ENCODE data around the gene AGAP9. TPM values are rescaled to one million over a fixed set of nuclear protein-coding genes. Genes with fewer than 3 reads are reported as not detected.
"Not testable (repeated sequence)": the region's sequence is repeated elsewhere in the genome, so short reads cannot be mapped to it uniquely, and the experiment has no call there.

The AGAP9 gene
- total and polyA plus RNA-seq, 2 of the 13 experiments (the other 11 are each of a cell fraction or from before 2014, with no cell fraction given): 5.1 to 12.0 TPM

DNA sequence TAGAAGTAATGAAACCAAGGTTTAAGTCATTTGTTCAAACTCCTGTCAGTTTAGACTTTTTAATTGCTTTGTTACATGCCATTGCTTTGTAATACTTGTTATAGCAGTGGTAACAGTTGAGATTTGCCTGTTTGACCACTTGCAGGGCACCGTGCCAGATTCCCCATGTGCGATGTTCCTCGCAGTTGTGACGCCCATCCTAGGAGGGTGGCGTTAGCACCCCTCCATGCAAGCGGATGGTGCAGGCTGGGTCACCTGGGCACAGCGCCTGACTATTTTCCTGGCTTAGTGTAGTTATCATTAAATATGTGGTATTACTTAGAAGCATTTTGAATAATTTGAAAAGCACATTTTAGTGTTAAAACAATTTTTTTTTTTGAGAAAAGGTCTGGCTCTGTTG is 37.0 kb upstream of the AGAP9 start:
- BruUV-seq (replicated peaks); FAIRE-seq; POLR2A ChIA-PET: not testable (repeated sequence)

DNA sequence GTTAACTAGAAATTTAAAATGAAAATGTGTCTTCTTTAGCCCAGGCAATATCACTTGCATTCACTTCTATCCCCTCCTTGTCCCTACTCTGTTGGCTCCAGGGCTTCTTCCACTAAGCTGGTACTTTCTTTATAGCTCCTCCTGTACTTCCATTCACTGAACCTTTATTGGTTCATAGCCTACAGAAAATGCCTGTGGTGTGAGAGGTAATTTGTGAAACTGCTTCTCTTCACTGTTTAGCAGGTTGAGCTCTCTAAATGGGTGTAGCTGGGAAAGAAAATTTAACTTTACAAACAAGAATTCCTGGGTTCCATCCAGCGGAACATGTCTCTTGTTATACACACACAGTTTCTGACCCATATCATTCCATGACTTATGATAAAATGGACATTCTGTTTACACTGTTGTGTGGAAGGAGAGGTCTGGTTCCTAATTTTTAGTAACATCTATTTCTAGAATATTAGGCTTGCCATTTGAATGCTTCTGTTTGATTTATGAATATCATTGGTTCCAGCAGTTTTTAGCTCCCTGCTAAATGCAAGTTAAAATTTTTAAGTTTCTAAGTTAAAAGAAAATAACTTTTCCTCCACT is 36.4 kb upstream of the AGAP9 start:
- H3K4me2 ChIP-seq (ENCODE audit: low read depth, low read length); H3K9me3 ChIP-seq (ENCODE audit: low read length); H3K4me3 ChIP-seq (replicated peaks in 1 of 3; ENCODE audit: insufficient read depth in 1 of 3, low read depth in 2 of 3, low read length in 3 of 3); H4K20me1 ChIP-seq (ENCODE audit: insufficient read depth, low read length); intact Hi-C loops (cut with micrococcal nuclease; ENCODE audit: unreplicated experiment); H3K36me3 ChIP-seq (replicated peaks in 1 of 2; ENCODE audit: control insufficient read depth in 1 of 2, insufficient read depth in 2 of 2, low read length in 2 of 2); in situ Hi-C loops (cut with HindIII; ENCODE audit: extremely low pct_ligation_motif_present, low pct_unique_long_range_greater_than_20kb); H3K79me2 ChIP-seq (ENCODE audit: insufficient read depth, low read length); H3K27me3 ChIP-seq (ENCODE audit: control insufficient read depth in 1 of 2, insufficient read depth in 2 of 2, low read length in 2 of 2); FAIRE-seq; H3K27ac ChIP-seq (ENCODE audit: extremely low read length, insufficient read depth, low read length); DNase-seq (ENCODE audit: low spot score); POLR2A ChIA-PET; BruUV-seq (replicated peaks); CTCF ChIA-PET (ENCODE audit: low intra/inter-chr PET ratio, low total read pairs); H2AFZ ChIP-seq (ENCODE audit: low read length); H3K9ac ChIP-seq (ENCODE audit: insufficient read depth, low read depth, low read length); ATAC-seq: not testable (repeated sequence)
- 92% methylated on average over 1 of the region's 1 CpG for WGBS (ENCODE audit: low lambda C conversion rate)
- peaks cover 27% of the 10 kb centered on the region for H3K4me1 ChIP-seq (ENCODE audit: insufficient read depth, low read length)

More for the DNA sequence above, 37.0 kb upstream of the AGAP9 start:
- H3K36me3 ChIP-seq (replicated peaks in 1 of 2; ENCODE audit: control insufficient read depth in 1 of 2, insufficient read depth in 2 of 2, low read length in 2 of 2); H3K9me3 ChIP-seq (ENCODE audit: low read length); H3K79me2 ChIP-seq (ENCODE audit: insufficient read depth, low read length); H3K27ac ChIP-seq (ENCODE audit: extremely low read length, insufficient read depth, low read length); ATAC-seq; H3K4me3 ChIP-seq (replicated peaks in 1 of 3; ENCODE audit: insufficient read depth in 1 of 3, low read depth in 2 of 3, low read length in 3 of 3); intact Hi-C loops (cut with micrococcal nuclease; ENCODE audit: unreplicated experiment); H4K20me1 ChIP-seq (ENCODE audit: insufficient read depth, low read length); CTCF ChIA-PET (ENCODE audit: low intra/inter-chr PET ratio, low total read pairs); H3K9ac ChIP-seq (ENCODE audit: insufficient read depth, low read depth, low read length); H3K4me2 ChIP-seq (ENCODE audit: low read depth, low read length); in situ Hi-C loops (cut with HindIII; ENCODE audit: extremely low pct_ligation_motif_present, low pct_unique_long_range_greater_than_20kb); H2AFZ ChIP-seq (ENCODE audit: low read length); H3K27me3 ChIP-seq (ENCODE audit: control insufficient read depth in 1 of 2, insufficient read depth in 2 of 2, low read length in 2 of 2); DNase-seq (ENCODE audit: low spot score): not testable (repeated sequence)
- WGBS (ENCODE audit: low lambda C conversion rate): 87% methylated on average over 6 of the region's 7 CpGs
- peaks cover 20% of the 10 kb centered on the region for H3K4me1 ChIP-seq (ENCODE audit: insufficient read depth, low read length)

DNA sequence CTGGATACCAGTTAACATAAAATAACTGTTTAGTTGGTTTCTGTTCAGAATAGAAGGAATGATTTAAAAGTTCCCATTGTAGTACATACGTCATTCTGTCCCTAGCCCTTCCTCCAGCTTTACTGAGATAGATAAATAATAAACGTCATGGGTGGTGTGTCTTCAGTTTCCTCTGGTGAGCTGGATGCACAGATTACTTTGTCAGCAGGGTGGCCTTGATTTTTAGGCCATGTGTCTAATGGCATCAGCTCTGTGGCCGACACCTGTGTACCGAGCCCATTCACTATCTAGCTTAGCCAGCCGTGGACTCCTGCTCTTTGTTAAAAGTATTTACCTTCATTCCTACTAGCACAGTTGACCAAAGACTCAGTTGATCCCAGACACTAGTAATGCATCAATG is 34.7 kb upstream of the AGAP9 start:
- intact Hi-C loops (cut with micrococcal nuclease; ENCODE audit: unreplicated experiment); H4K20me1 ChIP-seq (ENCODE audit: insufficient read depth, low read length); H3K79me2 ChIP-seq (ENCODE audit: insufficient read depth, low read length); BruUV-seq (replicated peaks); H3K9me3 ChIP-seq (ENCODE audit: low read length); H3K36me3 ChIP-seq (replicated peaks in 1 of 2; ENCODE audit: control insufficient read depth in 1 of 2, insufficient read depth in 2 of 2, low read length in 2 of 2); FAIRE-seq; H3K27me3 ChIP-seq (ENCODE audit: control insufficient read depth in 1 of 2, insufficient read depth in 2 of 2, low read length in 2 of 2); in situ Hi-C loops (cut with HindIII; ENCODE audit: extremely low pct_ligation_motif_present, low pct_unique_long_range_greater_than_20kb); CTCF ChIA-PET (ENCODE audit: low intra/inter-chr PET ratio, low total read pairs); H3K9ac ChIP-seq (ENCODE audit: insufficient read depth, low read depth, low read length); POLR2A ChIA-PET: not testable (repeated sequence)
- H3K4me1 ChIP-seq (ENCODE audit: insufficient read depth, low read length): peaks cover 28% of the 10 kb centered on the region
- H3K4me3 ChIP-seq (replicated peaks in 1 of 3; ENCODE audit: insufficient read depth in 1 of 3, low read depth in 2 of 3, low read length in 3 of 3): peak overlapping the region in 1 of 3 experiments; percentile 28; a peak in 1 of 6 replicates
- H3K4me2 ChIP-seq (ENCODE audit: low read depth, low read length): peak overlapping the region; percentile 62
- peak; percentile 77 for DNase-seq (ENCODE audit: low spot score)
- peak overlapping the region; percentile 55 for H3K27ac ChIP-seq (ENCODE audit: extremely low read length, insufficient read depth, low read length)
- ATAC-seq: peak; percentile 53
- WGBS (ENCODE audit: low lambda C conversion rate): 0% methylated on average over 5 of the region's 5 CpGs
- peak overlapping the region; percentile 42 for H2AFZ ChIP-seq (ENCODE audit: low read length)
- 0 out of 2 replicates have a peak, but pooled peaks have one; percentile 15 for TF ChIP-seq TBX3 (IDR thresholded peaks at IDR 0.05; ENCODE audit: borderline replicate concordance)
- 0 out of 2 replicates have a peak, but pooled peaks have one; percentile 27 for TF ChIP-seq ATF1 (CRISPR knock-in tag; IDR thresholded peaks at IDR 0.05)
- peak; percentile 30 for TF ChIP-seq SKI (IDR thresholded peaks at IDR 0.05; ENCODE audit: partially characterized antibody)
- TF ChIP-seq, protein P1, sequence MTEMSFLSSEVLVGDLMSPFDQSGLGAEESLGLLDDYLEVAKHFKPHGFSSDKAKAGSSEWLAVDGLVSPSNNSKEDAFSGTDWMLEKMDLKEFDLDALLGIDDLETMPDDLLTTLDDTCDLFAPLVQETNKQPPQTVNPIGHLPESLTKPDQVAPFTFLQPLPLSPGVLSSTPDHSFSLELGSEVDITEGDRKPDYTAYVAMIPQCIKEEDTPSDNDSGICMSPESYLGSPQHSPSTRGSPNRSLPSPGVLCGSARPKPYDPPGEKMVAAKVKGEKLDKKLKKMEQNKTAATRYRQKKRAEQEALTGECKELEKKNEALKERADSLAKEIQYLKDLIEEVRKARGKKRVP (CRISPR knock-in tag; IDR thresholded peaks at IDR 0.05): 0 out of 4 replicates have a peak, but pooled peaks of 1 of the 2 experiments have one; percentile 27
- 0 out of 2 replicates have a peak, but pooled peaks have one; percentile 47 for TF ChIP-seq MED1 (CRISPR knock-in tag; IDR thresholded peaks at IDR 0.05)
- 0 out of 2 replicates have a peak, but pooled peaks have one; percentile 7 for TF ChIP-seq FOSL2 (CRISPR knock-in tag; IDR thresholded peaks at IDR 0.05)
- TF ChIP-seq HNF4A (CRISPR knock-in tag; IDR thresholded peaks at IDR 0.05): 0 out of 2 replicates have a peak, but pooled peaks have one; percentile 30
- TF ChIP-seq FOXP4 (CRISPR knock-in tag; IDR thresholded peaks at IDR 0.05): 0 out of 2 replicates have a peak, but pooled peaks have one; percentile 18

All from HepG2 (cell line).